K562 (cell line): ENCODE results near the gene MED22. TPM values are rescaled to one million over a fixed set of nuclear protein-coding genes. Genes with fewer than 3 reads are reported as not detected.
A peak's percentile ranks its signal among the peaks of the same experiment; 100 is the strongest.

Experiments used
- AFF4 ChIP-seq: sonication (generic); formaldehyde crosslinking; IDR thresholded peaks from 2 replicates; pipeline ENCODE4 v1.8.0; 2023; ENCODE audit warnings: mild to moderate bottlenecking, missing genetic modification reagents
- ARID4B ChIP-seq: sonication (generic); formaldehyde crosslinking; IDR thresholded peaks from 2 replicates; pipeline ENCODE4 v1.8.0; 2022; ENCODE audit warnings: mild to moderate bottlenecking, missing genetic modification reagents
- BRD4 ChIP-seq: fragments of 200-600 bp; sonication (generic); IDR thresholded peaks from 2 replicates; pipeline ENCODE4 v1.6.1; 2017; ENCODE audit warnings: inconsistent platforms
- CHD4 ChIP-seq: fragments of 200-600 bp; sonication (generic); IDR thresholded peaks from 3 replicates; pipeline ENCODE4 v1.6.1; 2012; ENCODE audit warnings: low read depth, mild to moderate bottlenecking, mixed read lengths, low read length, inconsistent platforms; ENCODE audit not compliant: insufficient read depth, insufficient replicate concordance, poor library complexity, severe bottlenecking
- DNMT1 ChIP-seq: fragments of 450-650 bp; IDR thresholded peaks from 2 replicates; pipeline ENCODE4 v1.6.1; 2016; ENCODE audit warnings: antibody characterized with exemption, mild to moderate bottlenecking
- ELF1 ChIP-seq: fragments of 200-800 bp; sonication (Bioruptor generic); IDR thresholded peaks from 2 replicates; pipeline ENCODE4 v1.6.1; 2016; ENCODE audit warnings: missing genetic modification characterization, missing compliant biosample characterization
- FOXO4 ChIP-seq: fragments of 450-650 bp; formaldehyde crosslinking; IDR thresholded peaks from 2 replicates; pipeline ENCODE4 v1.4.0; 2020; ENCODE audit warnings: mild to moderate bottlenecking, moderate library complexity
- HDAC1 ChIP-seq, 2 experiments: fragments of 450-650 bp; IDR thresholded peaks; 2 replicates each; pipeline ENCODE4 v1.6.1; 2016 to 2017; ENCODE audit warnings: inconsistent platforms in 1 of 2, mild to moderate bottlenecking in 1 of 2, moderate library complexity in 1 of 2
- RBM22 ChIP-seq: fragments of 200-400 bp; formaldehyde crosslinking; IDR thresholded peaks from 2 replicates; pipeline ENCODE4 v1.6.1; 2018; ENCODE audit warnings: low read length, low read depth; ENCODE audit not compliant: poor library complexity, severe bottlenecking
- SRSF7 ChIP-seq: fragments of 200-400 bp; formaldehyde crosslinking; optimal IDR thresholded peaks from 2 replicates; pipeline ENCODE3; 2017; ENCODE audit warnings: mild to moderate bottlenecking, low read depth, low read length
- TOE1 ChIP-seq, 2 experiments: fragments of 450-650 bp in 1 of 2; sonication (generic) in 1 of 2; formaldehyde crosslinking in 1 of 2; IDR thresholded peaks; 2 replicates each; pipeline versions ENCODE4 v1.7.1 to v1.8.0; 2016 to 2022; ENCODE audit warnings: borderline replicate concordance in 2 of 2, mild to moderate bottlenecking in 2 of 2, antibody characterized with exemption in 1 of 2, inconsistent platforms in 1 of 2, low read depth in 1 of 2, missing genetic modification reagents in 1 of 2, moderate library complexity in 1 of 2
- TRIM25 ChIP-seq: fragments of 450-650 bp; IDR thresholded peaks from 2 replicates; pipeline ENCODE4 v1.7.0; 2016; ENCODE audit warnings: borderline replicate concordance
- ZNF253 ChIP-seq: fragments of 250-450 bp; sonication (Bioruptor Pico); conservative IDR thresholded peaks from 2 replicates; pipeline ENCODE4 v1.6.1; 2021; ENCODE audit warnings: mild to moderate bottlenecking
- polyA plus RNA-seq, 8 experiments: library from polyadenylated mRNA; depleted of rRNA in 4 of 8; stranded (reverse) in 5 of 8; unstranded in 3 of 8; fragments of >200 nt; fragmentation: Nextera tagmentation in 2 of 8; fragmentation: Illumina TruSeq in 1 of 8; extraction: Ambion mirVana in 2 of 8; extraction: Trizol in 1 of 8; gene quantifications; 2 replicates each; pipeline versions ENCODE4 v1.2.1 to v1.2.3, GENCODE V29; 2011 to 2014; ENCODE audit warnings: inconsistent platforms in 1 of 8, missing spikeins in 1 of 8
- total RNA-seq, 7 experiments: library from RNA; depleted of rRNA in 6 of 7; stranded (reverse); fragments of >200 nt in 6 of 7; fragmentation: Illumina TruSeq in 2 of 7; extraction: Trizol in 2 of 7; gene quantifications; 2 replicates each; pipeline versions ENCODE4 v1.2.1 to v1.2.3, GENCODE V29; 2011 to 2021; ENCODE audit warnings: low replicate concordance in 1 of 7

The MED22 gene
- total and polyA plus RNA-seq, 9 of the 15 experiments (the other 6 are each of a cell fraction or from before 2014, with no cell fraction given) = 0.73 to 35.6 (median 22.3) TPM

GRCh38 chr9:133375116-133375723, 27.3 kb upstream of the MED22 start (continued):
- TF ChIP-seq ARID4B (CRISPR knock-in tag) (no peak), SRSF7 (no peak), BRD4 (peak; percentile 75; the same call in 1 of the 2 replicates), TOE1 (IDR thresholded peaks at IDR 0.05; ENCODE audit: borderline replicate concordance) (0 out of 2 replicates have a peak, but pooled peaks have one; percentile 31), TOE1 (CRISPR knock-in tag; IDR thresholded peaks at IDR 0.05; ENCODE audit: borderline replicate concordance, low read depth) (no peak), AFF4 (CRISPR knock-in tag) (0 out of 2 replicates have a peak, but pooled peaks have one; percentile 3), TRIM25 (no peak), HDAC1 (IDR thresholded peaks at IDR 0.05) (peak in 1 of 2 experiments; percentile 58; a peak in 1 of 4 replicates), DNMT1 (no peak), ELF1 (no peak), RBM22 (peak; percentile 70), FOXO4 (CRISPR knock-in tag) (no peak), CHD4 (no peak), ZNF253 (CRISPR knock-in tag) (no peak)
